Osteocyte (in vitro differentiated cells): ENCODE measurements around the gene M1AP. TPM values are rescaled to one million over a fixed set of nuclear protein-coding genes. Genes with fewer than 3 reads are reported as not detected.
A peak's percentile ranks its signal among the peaks of the same experiment; 100 is the strongest.

Experiments
- DNase-seq: peaks from one replicate; pipeline ENCODE4 v3.0.0; 2021; ENCODE audit warnings: mixed read lengths; ENCODE audit not compliant: unreplicated experiment; ENCODE audit errors: extremely low spot score
- H3K27ac Mint-ChIP-seq: one replicate; pipeline ENCODE4 v1.8.0; 2021; ENCODE audit warnings: mild to moderate bottlenecking, mixed read lengths; ENCODE audit not compliant: unreplicated experiment
- H3K27me3 Mint-ChIP-seq: one replicate; pipeline ENCODE4 v1.8.0; 2021; ENCODE audit warnings: mixed read lengths; ENCODE audit not compliant: unreplicated experiment
- H3K36me3 Mint-ChIP-seq: one replicate; pipeline ENCODE4 v1.8.0; 2021; ENCODE audit warnings: mixed read lengths; ENCODE audit not compliant: unreplicated experiment
- H3K4me1 Mint-ChIP-seq: one replicate; pipeline ENCODE4 v1.8.0; 2021; ENCODE audit warnings: mixed read lengths; ENCODE audit not compliant: unreplicated experiment
- H3K4me3 Mint-ChIP-seq: one replicate; pipeline ENCODE4 v1.8.0; 2021; ENCODE audit warnings: mild to moderate bottlenecking, moderate library complexity, mixed read lengths; ENCODE audit not compliant: unreplicated experiment
- H3K9me3 Mint-ChIP-seq: one replicate; pipeline ENCODE4 v1.8.0; 2021; ENCODE audit warnings: mixed read lengths; ENCODE audit not compliant: unreplicated experiment
- total RNA-seq: library from RNA; stranded (reverse); gene quantifications from 2 replicates; pipeline ENCODE4 v1.2.1, GENCODE V29; 2021
- TF ChIP-seq, protein P1 (sequence below): fragments of 200-600 bp; sonication (generic); IDR thresholded peaks from 2 replicates; pipeline ENCODE4 v1.5.0; 2021; ENCODE audit warnings: antibody characterized with exemption, mild to moderate bottlenecking, moderate library complexity

Gene M1AP
- total RNA-seq, 1 donor from 2014 or later = not detected

DNA sequence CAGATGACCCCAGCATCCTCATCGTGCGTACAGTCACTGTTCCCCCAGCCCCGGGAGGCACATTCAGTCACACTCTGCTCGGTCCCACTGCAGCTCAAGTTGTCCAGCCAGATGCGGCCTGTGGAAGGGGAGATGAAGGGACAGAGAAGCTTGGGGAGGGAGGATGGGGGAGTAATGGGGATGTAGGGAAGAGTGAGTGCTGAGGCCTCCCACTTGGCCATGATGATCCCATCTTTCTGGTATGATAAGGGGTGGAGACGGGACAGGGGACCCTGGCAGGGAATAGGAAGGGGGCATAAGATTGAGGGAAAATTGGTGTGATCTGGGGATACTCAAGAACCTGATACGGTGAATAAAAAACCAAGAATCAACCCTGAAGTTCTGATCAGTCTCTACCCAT lies 97.9 kb downstream of the M1AP start:
- DNase-seq = no peak
- no peaks in the 10 kb centered on the region for H3K27me3 Mint-ChIP-seq
- H3K4me3 Mint-ChIP-seq = peak overlapping the region; percentile 59
- H3K4me1 Mint-ChIP-seq = peaks cover 54% of the 10 kb centered on the region
- H3K36me3 Mint-ChIP-seq = peaks cover 9% of the 10 kb centered on the region
- H3K27ac Mint-ChIP-seq = no peak overlapping the region
- TF ChIP-seq, protein P1, sequence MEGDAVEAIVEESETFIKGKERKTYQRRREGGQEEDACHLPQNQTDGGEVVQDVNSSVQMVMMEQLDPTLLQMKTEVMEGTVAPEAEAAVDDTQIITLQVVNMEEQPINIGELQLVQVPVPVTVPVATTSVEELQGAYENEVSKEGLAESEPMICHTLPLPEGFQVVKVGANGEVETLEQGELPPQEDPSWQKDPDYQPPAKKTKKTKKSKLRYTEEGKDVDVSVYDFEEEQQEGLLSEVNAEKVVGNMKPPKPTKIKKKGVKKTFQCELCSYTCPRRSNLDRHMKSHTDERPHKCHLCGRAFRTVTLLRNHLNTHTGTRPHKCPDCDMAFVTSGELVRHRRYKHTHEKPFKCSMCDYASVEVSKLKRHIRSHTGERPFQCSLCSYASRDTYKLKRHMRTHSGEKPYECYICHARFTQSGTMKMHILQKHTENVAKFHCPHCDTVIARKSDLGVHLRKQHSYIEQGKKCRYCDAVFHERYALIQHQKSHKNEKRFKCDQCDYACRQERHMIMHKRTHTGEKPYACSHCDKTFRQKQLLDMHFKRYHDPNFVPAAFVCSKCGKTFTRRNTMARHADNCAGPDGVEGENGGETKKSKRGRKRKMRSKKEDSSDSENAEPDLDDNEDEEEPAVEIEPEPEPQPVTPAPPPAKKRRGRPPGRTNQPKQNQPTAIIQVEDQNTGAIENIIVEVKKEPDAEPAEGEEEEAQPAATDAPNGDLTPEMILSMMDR = no peak
- H3K9me3 Mint-ChIP-seq = no peaks in the 10 kb centered on the region

DNA sequence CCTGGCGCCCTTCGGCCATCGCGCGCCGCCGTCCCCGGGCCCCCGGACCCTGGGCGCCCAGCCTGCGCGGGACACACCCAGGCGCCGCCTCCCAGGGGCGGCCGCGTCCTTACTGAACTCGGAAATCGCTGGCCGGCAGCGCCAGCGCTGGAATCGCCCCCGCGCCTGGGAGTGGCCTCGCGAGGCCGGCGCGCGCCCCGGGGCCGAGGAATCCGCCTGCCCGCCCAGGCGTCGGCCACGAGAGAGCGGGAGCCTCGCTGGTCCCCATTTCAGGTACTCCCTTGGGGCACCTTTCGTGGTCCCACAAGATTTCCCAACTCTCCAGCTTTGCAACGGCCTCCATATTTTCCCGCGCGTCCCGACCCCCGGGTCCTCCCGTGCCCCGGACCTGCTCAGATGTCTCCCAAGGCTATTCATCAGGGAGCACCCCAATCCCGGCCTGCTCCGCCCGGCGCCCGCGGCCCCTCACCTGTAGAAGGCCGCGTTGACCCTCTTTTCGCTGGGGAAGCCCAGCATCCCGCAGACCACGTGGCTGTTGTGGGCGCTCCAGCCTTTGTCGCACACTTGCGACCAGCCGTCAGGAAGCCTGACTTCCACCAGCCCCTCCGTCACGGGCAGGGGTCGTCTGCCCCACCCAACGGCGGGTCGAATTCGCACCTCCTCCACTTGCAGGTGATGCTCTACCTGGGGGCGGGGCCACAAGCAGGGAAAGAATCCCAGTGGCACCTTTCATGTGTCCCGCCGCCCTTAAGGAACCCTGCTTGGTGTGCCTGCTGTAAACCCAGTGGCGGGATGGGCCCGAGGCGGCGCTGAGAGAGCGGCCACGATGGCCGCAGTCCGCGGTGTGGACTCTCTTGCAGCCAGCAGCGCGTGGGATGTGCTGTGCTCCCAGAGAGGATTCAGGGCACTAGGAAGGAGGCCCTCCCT lies 99.0 kb downstream of the M1AP start:
- H3K27ac Mint-ChIP-seq = peak overlapping the region; percentile 12
- no peaks in the 10 kb centered on the region for H3K27me3 Mint-ChIP-seq
- TF ChIP-seq, protein P1 = no peak
- no peaks in the 10 kb centered on the region for H3K9me3 Mint-ChIP-seq
- peaks cover 48% of the 10 kb centered on the region for H3K4me1 Mint-ChIP-seq
- no peak for DNase-seq
- H3K36me3 Mint-ChIP-seq = peaks cover 10% of the 10 kb centered on the region
- peak overlapping the region; percentile 59 for H3K4me3 Mint-ChIP-seq

DNA sequence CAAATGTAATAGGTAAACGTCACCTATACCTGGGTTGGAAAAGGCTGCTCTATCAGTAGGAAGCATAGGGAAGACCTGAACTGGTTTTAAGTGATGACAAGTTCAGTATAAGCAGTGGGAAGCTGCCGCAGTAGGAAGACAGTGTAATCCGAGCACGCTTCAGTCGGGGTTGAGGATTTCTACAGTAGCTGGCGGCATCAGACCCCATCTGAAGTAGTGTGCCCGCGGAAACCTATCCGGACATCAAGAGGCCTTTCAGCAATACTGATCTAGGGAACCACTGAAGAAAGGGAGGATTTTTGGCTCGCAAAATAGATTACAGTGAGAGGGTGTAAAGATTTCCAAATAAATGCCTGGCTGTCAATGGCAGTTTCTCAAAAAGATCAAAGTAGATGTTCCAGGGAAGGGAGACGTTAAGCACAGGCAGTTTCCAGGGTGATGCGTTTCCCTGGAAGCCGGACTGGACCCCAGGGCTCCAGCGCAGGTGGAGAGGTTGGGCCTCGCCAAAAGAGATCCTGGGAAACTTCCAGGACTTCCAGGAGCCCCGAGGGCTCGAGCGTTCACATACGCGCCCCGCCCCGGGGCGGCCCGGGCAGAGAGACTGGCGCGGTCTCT lies 99.7 kb downstream of the M1AP start:
- Mint-ChIP-seq H3K27ac (peak overlapping the region; percentile 72), H3K4me1 (peaks cover 44% of the 10 kb centered on the region)
- DNase-seq = no peak

DNA sequence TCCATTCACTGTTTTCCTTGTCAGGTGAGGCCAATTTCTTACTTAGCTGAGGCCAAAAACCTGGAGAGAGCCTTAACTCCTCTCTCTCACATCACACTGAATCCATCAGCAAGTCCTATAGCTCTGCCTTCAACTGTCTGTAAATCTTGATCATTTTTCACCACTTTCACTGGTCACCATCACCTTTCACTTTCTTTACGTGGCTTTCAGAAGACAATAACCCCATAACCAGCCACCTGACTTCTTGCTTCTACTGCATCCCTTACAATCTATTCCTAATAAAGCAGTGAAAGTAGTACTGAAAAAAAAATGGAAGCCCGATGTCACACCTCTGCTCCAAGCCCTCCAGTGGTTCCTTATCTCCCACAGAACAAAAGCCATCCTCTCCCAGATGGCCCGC lies 102.1 kb downstream of the M1AP start:
- DNase-seq = no peak
- no peak overlapping the region for H3K4me3 Mint-ChIP-seq
- TF ChIP-seq, protein P1 = no peak
- no peak overlapping the region for H3K27ac Mint-ChIP-seq
- peaks cover 14% of the 10 kb centered on the region for H3K36me3 Mint-ChIP-seq
- H3K27me3 Mint-ChIP-seq = no peaks in the 10 kb centered on the region
- no peaks in the 10 kb centered on the region for H3K9me3 Mint-ChIP-seq
- H3K4me1 Mint-ChIP-seq = peaks cover 23% of the 10 kb centered on the region

More for the DNA sequence above, 99.7 kb downstream of the M1AP start:
- H3K36me3 Mint-ChIP-seq = peaks cover 10% of the 10 kb centered on the region
- peak overlapping the region; percentile 72 for H3K4me3 Mint-ChIP-seq
- no peaks in the 10 kb centered on the region for H3K9me3 Mint-ChIP-seq
- H3K27me3 Mint-ChIP-seq = no peaks in the 10 kb centered on the region
- TF ChIP-seq, protein P1 = no peak

DNA sequence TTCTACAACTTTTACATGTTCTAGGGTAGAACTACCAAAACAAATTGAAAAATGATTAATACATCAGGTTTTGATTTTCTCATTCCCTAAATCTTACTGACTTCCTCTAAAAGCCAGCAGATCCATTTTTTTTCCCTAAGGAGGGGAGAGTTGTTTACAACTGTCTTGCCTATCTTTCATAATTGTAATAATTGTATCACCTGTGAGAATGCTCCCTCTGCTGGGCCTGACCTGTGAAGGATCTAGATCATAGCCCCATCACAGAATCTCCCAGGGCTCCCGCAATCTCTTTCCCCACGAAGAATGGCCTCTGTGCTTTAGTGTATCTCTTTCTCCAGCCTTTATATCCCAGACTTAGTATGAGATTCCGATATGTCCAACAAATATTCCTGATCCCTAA lies 103.5 kb downstream of the M1AP start:
- no peak overlapping the region for H3K27ac Mint-ChIP-seq
- TF ChIP-seq, protein P1 = no peak
- DNase-seq = no peak
- H3K27me3 Mint-ChIP-seq = no peaks in the 10 kb centered on the region
- peaks cover 16% of the 10 kb centered on the region for H3K36me3 Mint-ChIP-seq
- no peak overlapping the region for H3K4me3 Mint-ChIP-seq
- H3K4me1 Mint-ChIP-seq = peaks cover 12% of the 10 kb centered on the region
- no peaks in the 10 kb centered on the region for H3K9me3 Mint-ChIP-seq
